GM12878 (cell line): ENCODE results near the gene SKIC8.

Experiments
- CTCF ChIP-seq, 3 experiments: IDR thresholded peaks in 2 of 3; conservative IDR thresholded peaks in 1 of 3; 2 replicates each; pipeline ENCODE4 v1.5.1; 2011; ENCODE audit warnings: low read depth in 3 of 3, low read length in 3 of 3, mild to moderate bottlenecking in 3 of 3, control low read depth in 2 of 3, moderate library complexity in 2 of 3, inconsistent platforms in 1 of 3, mixed read lengths in 1 of 3; ENCODE audit not compliant: control insufficient read depth in 2 of 3, insufficient read depth in 1 of 3; ENCODE audit errors: extremely low read depth in 1 of 3
- ETV6 ChIP-seq, 2 experiments: fragments of 450-650 bp in 1 of 2; IDR thresholded peaks in 1 of 2; conservative IDR thresholded peaks in 1 of 2; 2 replicates each; pipeline ENCODE4 v1.6.1; 2014; ENCODE audit warnings: antibody characterized with exemption in 1 of 2, borderline replicate concordance in 1 of 2, low read depth in 1 of 2, mild to moderate bottlenecking in 1 of 2, moderate library complexity in 1 of 2
- EZH2 ChIP-seq: IDR thresholded peaks from 2 replicates; pipeline ENCODE4 v1.6.1; 2012; ENCODE audit warnings: low read depth, mild to moderate bottlenecking, control low read depth, inconsistent platforms, low read length, borderline replicate concordance; ENCODE audit not compliant: control insufficient read depth

GRCh38 chr15:78265137-78265460, 34.3 kb downstream of the SKIC8 start:
- TF ChIP-seq CTCF (IDR thresholded peaks at IDR 0.05 in 2 of 3, conservative IDR thresholded peaks at IDR 0.05 in 1 of 3; ENCODE audit: control insufficient read depth in 2 of 3, extremely low read depth in 1 of 3, insufficient read depth in 1 of 3, low read depth in 3 of 3, low read length in 3 of 3) (no peak), ETV6 (conservative IDR thresholded peaks at IDR 0.05 in 1 of 2, IDR thresholded peaks at IDR 0.05 in 1 of 2; ENCODE audit: borderline replicate concordance in 1 of 2, low read depth in 1 of 2) (no peak), EZH2 (no peak)
